Stimulated activated CD4-positive, alpha-beta T cell treated with anti-CD3 and anti-CD28 coated beads, Interleukin-15, amount 100 ng/mL, for 1 hour (primary cell): Measurements from ENCODE around the gene JCAD.

ENCODE experiments used
- DNase-seq, 2 donors: peaks; one replicate each; pipeline ENCODE4 v3.0.0-alpha.2; 2020; ENCODE audit warnings: low read depth in 1 of 2, low spot score in 1 of 2

JCAD gene

GRCh38 chr10:30047924-30048531 is 11.4 kb downstream of the JCAD start:
- no peak for DNase-seq

GRCh38 chr10:30047430-30047829 is 12.0 kb downstream of the JCAD start:
- no peak for DNase-seq

- DNase-seq, result no peak
Measured at GRCh38 chr10:30046476-30046875, 12.9 kb downstream of the JCAD start.

DNA sequence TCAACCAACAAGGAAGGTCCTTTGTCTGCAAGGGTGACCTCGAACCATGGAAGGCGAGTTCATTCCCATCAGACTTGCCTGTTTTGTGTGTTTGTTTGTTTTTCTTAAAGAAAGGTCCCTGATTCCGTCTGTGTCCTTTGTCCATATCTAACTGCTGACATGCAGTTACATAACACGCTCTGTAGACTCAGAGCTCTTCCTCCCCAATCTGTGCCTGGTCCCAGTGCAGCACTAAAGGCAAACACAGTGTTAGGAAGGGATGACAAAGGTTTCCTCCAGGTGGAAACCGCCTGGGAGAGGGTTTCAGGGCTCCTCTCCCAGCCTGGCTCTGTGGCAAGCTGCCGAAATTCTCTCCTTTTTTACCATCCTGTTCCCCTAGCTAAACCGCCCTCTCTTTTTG is 13.4 kb downstream of the JCAD start:
- DNase-seq, result no peak

DNA sequence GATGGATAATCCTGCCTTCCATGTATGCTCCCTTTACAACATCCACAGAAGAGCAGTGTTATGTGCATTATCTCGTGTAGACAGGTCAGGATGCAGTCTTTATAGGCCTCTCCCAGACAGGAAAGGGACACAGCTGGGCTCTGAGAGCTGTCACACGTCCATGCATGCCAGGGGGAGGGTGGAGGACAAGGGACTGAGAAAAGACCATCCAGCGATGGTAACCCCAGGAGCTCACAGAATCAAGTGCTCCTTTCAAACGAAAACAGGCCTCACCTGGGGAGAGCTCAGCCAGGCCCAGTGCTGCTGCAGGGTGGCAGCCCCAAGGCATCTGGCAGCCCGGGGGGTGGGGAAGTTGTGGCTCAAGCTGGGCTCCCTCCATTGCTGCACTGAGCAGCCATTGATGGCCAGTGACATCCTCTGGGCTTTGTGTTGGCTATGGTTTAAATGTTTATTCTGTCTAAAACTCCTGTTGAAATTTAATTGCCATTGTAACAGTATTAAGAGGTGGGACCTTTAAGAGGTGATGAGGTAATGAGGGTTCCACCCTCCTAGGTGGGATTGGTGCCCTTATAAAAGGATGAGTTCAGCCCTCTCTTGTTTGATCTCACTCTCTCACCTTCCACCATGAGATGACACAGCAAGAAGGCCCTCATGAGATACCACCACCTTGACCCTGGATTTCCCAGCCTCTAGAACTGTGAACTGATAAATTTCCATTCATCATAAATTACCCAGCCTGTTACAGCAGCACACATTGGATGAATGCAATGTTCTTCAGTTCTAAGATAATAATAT is 15.7 kb downstream of the JCAD start:
- DNase-seq, result no peak

GRCh38 chr10:30042820-30043219 is 16.6 kb downstream of the JCAD start:
- DNase-seq, result no peak

DNA sequence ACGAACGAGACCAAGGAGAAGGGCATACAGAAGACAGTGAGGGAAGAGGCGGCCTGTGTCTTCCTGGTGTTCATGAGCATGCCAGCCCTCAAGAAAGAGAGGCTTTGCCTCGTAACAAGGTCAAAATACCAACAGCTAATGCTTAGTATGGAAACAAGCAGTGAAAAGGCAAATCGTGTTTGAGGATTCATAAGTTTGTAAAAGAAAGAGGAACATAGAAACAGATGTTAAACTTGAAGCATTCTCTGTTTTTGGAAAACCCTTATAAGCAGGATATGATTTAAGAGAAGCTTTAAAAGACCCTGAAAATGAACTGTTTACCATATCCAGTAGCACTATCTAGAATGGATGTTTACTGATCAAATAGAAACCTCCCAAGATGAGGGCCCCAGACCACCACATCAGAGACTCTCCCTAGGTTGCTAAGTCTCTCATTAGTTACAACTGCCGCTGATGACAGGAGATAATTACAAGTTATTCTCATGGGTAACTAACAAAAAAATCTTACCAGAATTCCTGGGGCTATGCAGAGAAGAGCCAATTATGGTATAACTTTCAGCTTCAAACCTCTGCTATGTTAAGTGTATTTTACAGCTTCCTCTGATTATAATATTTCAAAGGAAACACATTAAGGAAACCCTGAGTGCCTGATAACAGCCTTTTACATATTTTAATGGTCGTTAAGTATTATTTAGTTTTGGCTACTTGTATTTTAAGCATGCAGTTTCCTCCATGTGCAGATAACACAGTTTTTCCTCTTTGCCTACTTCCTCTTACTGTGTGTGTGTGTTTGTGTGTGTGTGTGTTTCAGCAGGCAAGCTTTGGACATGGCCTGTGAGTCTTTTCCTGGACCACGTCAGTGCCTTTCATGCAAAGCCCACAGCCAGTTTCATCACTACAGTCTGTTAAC is 17.9 kb downstream of the JCAD start:
- DNase-seq, result no peak

- no peak for DNase-seq
Measured at GRCh38 chr10:30040597-30040996, 18.8 kb downstream of the JCAD start.

DNA sequence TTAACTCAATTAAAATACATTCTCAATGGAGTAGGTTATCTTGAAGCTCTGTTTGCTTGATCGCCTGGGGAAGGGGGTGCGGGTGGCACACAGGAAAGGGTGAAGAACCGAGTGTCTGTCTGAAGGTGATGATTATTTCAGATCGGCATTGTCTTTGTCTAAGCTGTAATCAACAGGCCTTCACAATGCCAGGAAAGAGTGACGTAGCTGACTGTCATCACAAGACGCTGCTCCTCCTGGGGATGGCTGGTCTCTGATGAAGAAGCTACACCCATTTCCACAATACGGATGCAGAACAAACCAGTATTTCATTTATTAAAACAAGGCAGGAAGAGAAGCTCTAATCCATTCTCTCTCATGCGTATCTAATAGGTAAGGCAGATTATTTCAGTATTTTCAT is 19.4 kb downstream of the JCAD start:
- DNase-seq, result no peak

DNA sequence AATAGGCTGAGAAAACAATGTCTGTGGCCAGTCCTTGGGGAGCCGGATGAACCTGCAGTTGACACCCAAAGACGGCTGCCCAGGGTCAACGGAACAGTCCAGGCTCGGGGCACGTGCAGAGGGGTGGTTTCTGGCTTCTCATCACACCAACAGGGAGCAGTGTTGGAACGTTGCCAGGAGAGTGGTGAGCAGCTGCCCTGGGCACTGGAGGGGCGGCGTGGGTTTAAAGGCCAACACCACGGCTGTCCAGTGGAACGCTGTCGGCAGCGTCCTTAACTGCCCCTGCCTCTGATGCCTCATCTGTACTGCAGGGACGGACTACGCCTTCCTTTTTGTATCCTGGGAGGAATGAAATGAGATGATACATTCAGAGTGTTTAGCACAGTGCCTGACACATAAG is 19.8 kb downstream of the JCAD start:
- no peak for DNase-seq

DNA sequence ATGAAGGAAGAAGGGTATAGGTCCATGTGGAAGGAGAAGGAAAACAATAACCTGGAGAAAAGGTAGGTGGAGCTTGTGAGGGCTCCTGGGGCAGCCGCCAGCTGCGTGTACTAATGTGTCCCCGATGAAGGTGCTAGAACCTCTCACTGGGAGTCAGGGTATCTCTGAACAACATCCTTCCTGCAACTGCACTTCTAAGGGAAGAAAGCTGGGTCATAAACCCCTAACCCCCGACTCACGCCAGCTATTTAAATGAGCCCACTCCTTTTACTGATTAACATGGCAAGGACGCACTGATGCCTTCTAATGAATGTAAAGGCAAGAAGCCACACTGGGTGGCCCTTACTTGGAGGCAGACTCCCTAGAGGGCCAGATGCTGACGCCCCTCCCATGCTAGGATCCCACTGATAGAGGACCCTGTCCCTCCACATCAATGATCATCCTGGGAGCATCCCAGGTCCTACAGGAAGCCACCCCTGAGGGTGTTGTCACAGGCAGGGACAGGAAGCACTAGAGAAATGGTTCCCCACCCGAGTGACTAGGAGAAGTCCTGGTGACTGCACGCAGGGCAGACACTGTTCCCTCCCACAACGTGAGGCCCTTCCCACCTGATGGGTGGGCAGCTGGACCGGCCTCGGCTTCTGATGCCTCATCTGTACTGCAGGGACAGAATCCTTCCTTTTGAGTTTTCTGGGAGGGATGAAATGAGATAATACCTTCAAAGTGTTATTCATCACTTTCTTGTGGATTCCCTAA is 20.4 kb downstream of the JCAD start:
- no peak for DNase-seq

DNA sequence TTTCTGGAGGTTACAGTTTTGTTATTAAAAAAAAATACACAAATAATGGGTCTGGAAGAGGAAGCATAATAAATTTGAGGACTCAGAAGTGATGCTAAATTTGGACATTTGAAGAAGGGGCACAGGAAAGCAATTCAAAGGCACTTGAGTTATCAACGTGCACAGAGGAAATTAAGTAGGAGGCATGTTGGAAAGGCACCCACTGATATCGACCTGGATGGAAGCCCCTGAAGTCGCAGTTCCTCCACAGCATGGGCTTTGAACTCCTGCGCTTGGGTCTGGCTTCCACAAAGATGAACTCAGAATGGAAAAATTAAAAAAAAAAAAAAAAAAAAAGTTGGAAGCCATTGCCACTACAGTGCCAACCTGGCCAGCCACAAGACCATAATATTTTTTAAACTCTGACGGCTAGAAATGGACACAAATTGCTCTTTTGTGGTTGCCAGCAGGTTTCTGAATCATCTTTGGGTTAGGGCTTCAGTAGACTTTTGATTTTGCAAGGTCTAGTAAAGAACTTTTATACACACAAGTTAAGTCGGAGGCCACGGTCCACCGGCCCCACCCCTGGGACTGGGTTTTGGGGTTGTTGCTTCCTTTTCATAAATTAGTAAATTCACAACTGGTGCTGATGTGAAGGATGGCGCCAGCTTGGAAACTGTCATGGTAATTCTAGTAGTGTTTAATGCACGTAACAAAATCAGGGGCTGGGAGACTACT is 21.6 kb downstream of the JCAD start:
- DNase-seq, result no peak

GRCh38 chr10:30036811-30037210 is 22.6 kb downstream of the JCAD start:
- DNase-seq, result no peak

DNA sequence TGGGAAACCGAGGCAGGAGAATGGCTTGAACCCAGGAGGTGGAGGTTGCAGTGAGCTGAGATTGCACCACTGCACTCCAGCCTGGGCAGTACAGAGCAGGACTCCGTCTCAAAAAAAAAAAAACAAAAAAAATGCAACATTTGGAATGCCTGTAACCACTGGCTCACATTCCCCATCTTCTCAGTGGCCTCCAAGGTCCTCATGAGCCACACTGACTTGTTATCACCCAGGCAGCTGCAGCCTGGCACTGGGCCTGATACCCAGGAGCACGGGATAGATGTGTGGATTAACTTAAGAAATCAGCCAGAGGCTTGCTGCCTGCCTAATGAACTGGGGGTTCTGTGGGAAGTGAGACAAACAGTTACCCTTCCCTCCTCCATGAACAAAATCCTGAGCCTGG is 23.0 kb downstream of the JCAD start:
- DNase-seq, result no peak

DNA sequence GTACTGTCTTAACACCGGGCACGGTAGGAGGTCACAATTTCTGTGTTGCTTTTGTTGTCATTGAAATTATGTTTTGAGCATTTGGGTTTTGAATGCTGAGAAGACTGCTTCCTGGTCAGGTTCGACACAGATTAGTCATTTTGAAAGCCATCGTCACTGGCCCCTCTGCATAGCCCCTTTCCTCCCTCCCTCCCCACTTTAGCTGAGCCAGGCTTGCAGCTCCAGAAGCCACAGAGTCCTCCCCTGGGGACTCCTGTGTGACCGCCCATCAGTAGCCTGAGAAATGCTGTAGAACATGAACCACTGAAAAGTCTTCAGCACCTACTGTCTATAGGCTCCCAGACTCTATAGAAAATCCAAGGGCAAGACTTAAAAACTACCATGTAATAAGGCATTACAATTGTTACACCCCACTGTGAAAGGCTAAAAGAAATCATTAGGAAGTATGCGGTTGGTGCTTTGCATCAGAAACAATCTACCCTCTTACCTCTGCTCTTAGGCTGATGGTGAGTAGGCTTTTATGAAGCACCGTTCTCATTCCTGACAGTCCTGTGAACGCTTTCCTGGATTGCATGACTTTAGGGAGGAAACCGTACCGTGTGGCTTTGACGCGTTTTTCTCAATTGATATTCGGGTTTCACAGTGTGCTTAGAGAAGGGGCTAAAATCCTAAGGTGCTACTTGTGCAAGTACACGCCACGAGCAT is 24.8 kb downstream of the JCAD start:
- no peak for DNase-seq

DNA sequence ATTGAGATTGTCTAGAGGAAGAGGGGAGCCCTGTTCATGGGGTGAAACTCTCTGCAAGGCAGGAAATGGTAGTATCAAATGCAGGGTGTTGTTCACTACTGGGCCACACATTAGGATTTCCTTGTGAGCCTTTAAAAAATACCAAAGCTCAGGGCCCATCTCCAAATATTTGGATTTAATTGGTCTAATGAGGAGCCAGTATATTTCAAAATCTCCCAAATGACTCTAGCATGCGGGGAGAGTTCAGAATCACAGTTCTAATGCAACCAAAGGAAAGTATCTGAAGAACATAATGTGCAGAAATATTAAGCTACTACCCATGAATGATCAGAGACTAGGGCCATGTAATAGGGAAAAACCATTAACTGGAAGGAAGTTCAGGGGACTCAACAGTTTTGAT is 27.3 kb downstream of the JCAD start:
- DNase-seq, result no peak

DNA sequence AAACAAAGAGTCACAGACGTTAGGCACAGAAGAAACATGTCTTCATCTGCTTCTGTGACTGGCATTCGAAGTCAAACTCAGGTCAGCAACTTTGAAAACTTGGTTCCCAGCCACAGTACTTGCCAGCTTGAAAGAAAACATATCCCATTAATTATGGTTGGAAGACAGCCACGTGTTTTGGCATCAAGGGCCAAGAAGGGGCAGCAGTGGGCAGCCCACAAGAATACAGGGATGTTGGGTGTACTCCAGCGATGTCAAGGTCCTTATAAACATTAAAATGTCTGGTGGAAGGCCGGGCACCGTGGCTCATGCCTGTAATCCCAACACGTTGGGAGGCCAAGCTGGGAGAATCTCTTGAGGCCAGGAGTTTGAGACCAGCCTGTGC is 29.5 kb downstream of the JCAD start:
- no peak for DNase-seq

GRCh38 chr10:30029164-30029871 is 30.1 kb downstream of the JCAD start:
- DNase-seq, result no peak

GRCh38 chr10:30028738-30029030 is 30.7 kb downstream of the JCAD start:
- no peak for DNase-seq
